A673 (cell line): ENCODE results near the gene AFAP1.

Source experiments
- CTCF ChIP-seq: fragments of 300-800, 200-600 bp; sonication (generic); conservative IDR thresholded peaks from 2 replicates; pipeline ENCODE4 v1.5.1; 2017; ENCODE audit warnings: low read depth, mild to moderate bottlenecking, antibody characterized with exemption, low read length, moderate library complexity, mixed read lengths
- EZH2 ChIP-seq: fragments of 200-600 bp; sonication (generic); IDR thresholded peaks from 2 replicates; pipeline ENCODE4 v1.6.1; 2017; ENCODE audit warnings: borderline replicate concordance, low read depth, mild to moderate bottlenecking, mixed read lengths, antibody characterized with exemption, low read length; ENCODE audit not compliant: poor library complexity, severe bottlenecking

GRCh38 chr4:7765666-7766065, 174.0 kb downstream of the AFAP1 start:
- TF ChIP-seq CTCF (no peak), EZH2 (no peak)
